A549 (cell line): ENCODE results near the gene GPR35. TPM values are rescaled to one million over a fixed set of nuclear protein-coding genes. Genes with fewer than 3 reads are reported as not detected.

Source experiments
- ATAC-seq, 2 experiments: fragments of 200-7000 bp in 1 of 2; fragments of >200 bp in 1 of 2; cut with Nextera tagmentation in 1 of 2; cut with Tn5 transposase in 1 of 2; 3 replicates each; pipeline versions ENCODE4 v1.8.0 to v1.9.1; 2018 to 2020; ENCODE audit warnings: mild to moderate bottlenecking in 1 of 2, moderate library complexity in 1 of 2
- CTCF ChIA-PET: fragments of 300-600 bp; sonication (Branson Sonifier 250); formaldehyde crosslinking; extraction: SDS; loops from one replicate; lab custom pipeline; 2021; ENCODE audit warnings: antibody characterized with exemption, inconsistent platforms; lab: Yijun Ruan, JAX
- POLR2A ChIA-PET: fragments of 350-600 bp; formaldehyde crosslinking; extraction: SDS; loops from one replicate; lab custom pipeline; 2021; ENCODE audit warnings: antibody characterized with exemption, inconsistent platforms; lab: Yijun Ruan, JAX
- DNase-seq, 2 experiments: peaks; one replicate each; pipeline versions ENCODE4 v3.0.0 to v3.0.0-alpha.2; 2011 to 2016; ENCODE audit warnings: low read depth in 1 of 2, low spot score in 1 of 2
- FAIRE-seq: peaks from 2 replicates; lab custom pipeline; 2011; peaks lifted over from hg19 to GRCh38; lab: Jason Lieb, UNC
- H3K27ac ChIP-seq, 2 experiments: fragments of >200 bp; sonication (Bioruptor Twin); formaldehyde crosslinking; 3 replicates each; pipeline ENCODE4 v1.5.1; 2016 to 2017
- H3K4me1 ChIP-seq: fragments of >200 bp; sonication (Bioruptor Twin); formaldehyde crosslinking; 3 replicates; pipeline ENCODE4 v1.6.1; 2016
- H3K4me2 ChIP-seq: fragments of >200 bp; sonication (Bioruptor Twin); formaldehyde crosslinking; 3 replicates; pipeline ENCODE4 v1.6.1; 2016
- H3K4me3 ChIP-seq: fragments of >200 bp; sonication (Bioruptor Twin); formaldehyde crosslinking; 3 replicates; pipeline ENCODE4 v1.5.1; 2016
- H3K9me3 ChIP-seq: fragments of >200 bp; sonication (Bioruptor Twin); formaldehyde crosslinking; 3 replicates; pipeline ENCODE4 v1.6.1; 2016
- EHMT2 ChIP-seq: fragments of 200-600 bp; sonication (generic); IDR thresholded peaks from 2 replicates; pipeline ENCODE4 v1.6.1; 2016; ENCODE audit warnings: antibody characterized with exemption, low read depth, mild to moderate bottlenecking, moderate library complexity
- EP300 ChIP-seq, 2 experiments: fragments of >200 bp; sonication (Bioruptor Twin); formaldehyde crosslinking; IDR thresholded peaks; 2 replicates in 1 of 2; 3 replicates in 1 of 2; pipeline ENCODE4 v1.6.1; 2016 to 2017
- ESRRA ChIP-seq: fragments of 150-350 bp; IDR thresholded peaks from 2 replicates; pipeline ENCODE4 v1.6.1; 2014; ENCODE audit warnings: mild to moderate bottlenecking, low read length, borderline replicate concordance
- FOSL2 ChIP-seq, 2 experiments: fragments of 450-650 bp in 1 of 2; fragments of >200 bp in 1 of 2; sonication (Bioruptor Twin) in 1 of 2; formaldehyde crosslinking; IDR thresholded peaks; 2 replicates each; pipeline versions ENCODE4 v1.5.0 to v1.6.1; 2016 to 2020; ENCODE audit warnings: mild to moderate bottlenecking in 1 of 2, moderate library complexity in 1 of 2
- FOXS1 ChIP-seq: fragments of 250-450 bp; sonication (Bioruptor Pico); IDR thresholded peaks from 2 replicates; pipeline ENCODE4 v1.5.0; 2020; ENCODE audit warnings: mild to moderate bottlenecking, moderate library complexity
- HOXB13 ChIP-seq: fragments of 250-450 bp; sonication (Bioruptor Pico); IDR thresholded peaks from 2 replicates; pipeline ENCODE4 v1.5.0; 2020; ENCODE audit warnings: low read depth, mild to moderate bottlenecking, moderate library complexity
- JUN ChIP-seq, 2 experiments: fragments of >200 bp; sonication (Bioruptor Twin); formaldehyde crosslinking; IDR thresholded peaks; 2 replicates in 1 of 2; 3 replicates in 1 of 2; pipeline ENCODE4 v1.6.1; 2016 to 2017
- JUNB ChIP-seq: fragments of >200 bp; sonication (Bioruptor Twin); formaldehyde crosslinking; IDR thresholded peaks from 2 replicates; pipeline ENCODE4 v1.6.1; 2016
- KDM1A ChIP-seq: fragments of 200-600 bp; sonication (generic); IDR thresholded peaks from 2 replicates; pipeline ENCODE4 v1.6.1; 2016; ENCODE audit warnings: low read depth, mild to moderate bottlenecking
- KDM5A ChIP-seq: fragments of 200-600 bp; sonication (generic); IDR thresholded peaks from 2 replicates; pipeline ENCODE4 v1.6.1; 2016; ENCODE audit warnings: antibody characterized with exemption, mild to moderate bottlenecking
- MAFK ChIP-seq: fragments of 450-650 bp; IDR thresholded peaks from 2 replicates; pipeline ENCODE4 v1.6.1; 2014; ENCODE audit not compliant: partially characterized antibody
- NFE2L2 ChIP-seq: fragments of 150-350 bp; conservative IDR thresholded peaks from 2 replicates; pipeline ENCODE4 v1.6.1; 2014; ENCODE audit warnings: low read length
- POLR2A ChIP-seq: IDR thresholded peaks from 2 replicates; pipeline ENCODE4 v1.6.1; 2012; ENCODE audit warnings: mild to moderate bottlenecking, low read length
- RAD21 ChIP-seq, 2 experiments: fragments of >200 bp in 1 of 2; sonication (Bioruptor Twin) in 1 of 2; formaldehyde crosslinking in 1 of 2; IDR thresholded peaks in 1 of 2; conservative IDR thresholded peaks in 1 of 2; 2 replicates in 1 of 2; 3 replicates in 1 of 2; pipeline ENCODE4 v1.6.1; 2012 to 2018; ENCODE audit warnings: inconsistent platforms in 1 of 2
- RCOR1 ChIP-seq: fragments of 150-350 bp; IDR thresholded peaks from 2 replicates; pipeline ENCODE4 v1.6.1; 2014; ENCODE audit warnings: antibody characterized with exemption, low read length, low read depth
- RNF2 ChIP-seq: fragments of 200-600 bp; sonication (generic); IDR thresholded peaks from 2 replicates; pipeline ENCODE4 v1.6.1; 2016; ENCODE audit warnings: low read depth, mild to moderate bottlenecking, antibody characterized with exemption, moderate library complexity, borderline replicate concordance
- TP53 ChIP-seq: fragments of 250-450 bp; sonication (Bioruptor Pico); IDR thresholded peaks from 2 replicates; pipeline ENCODE4 v1.5.0; 2021; ENCODE audit warnings: mild to moderate bottlenecking, moderate library complexity
- ZC3H11A ChIP-seq: fragments of 450-650 bp; IDR thresholded peaks from 2 replicates; pipeline ENCODE4 v1.6.1; 2014; ENCODE audit warnings: antibody characterized with exemption, mild to moderate bottlenecking
- ZFP36 ChIP-seq: fragments of 450-650 bp; IDR thresholded peaks from 2 replicates; pipeline ENCODE4 v1.6.1; 2014; ENCODE audit warnings: borderline replicate concordance; ENCODE audit not compliant: partially characterized antibody
- ZSCAN20 ChIP-seq: fragments of 250-450 bp; sonication (Bioruptor Pico); IDR thresholded peaks from 2 replicates; pipeline ENCODE4 v1.8.0; 2022; ENCODE audit warnings: mild to moderate bottlenecking, moderate library complexity
- WGBS: methylation state at CpG from one replicate; pipeline ENCODE4 v1.1.6; 2017; ENCODE audit errors: missing lambda C conversion rate; 5-methylcytosine and 5-hydroxymethylcytosine counted together
- polyA plus RNA-seq, 4 experiments: library from polyadenylated mRNA; depleted of rRNA in 3 of 4; stranded (reverse); fragments of >200 nt; fragmentation: RNase III in 1 of 4; extraction: RNeasy Plus Mini Kit Qiagen cat#74134 plus additional on column Dnase treatment in 1 of 4; gene quantifications; 2 replicates in 3 of 4; 3 replicates in 1 of 4; pipeline ENCODE4 v1.2.3, GENCODE V29; 2011 to 2017
- TF ChIP-seq, protein P1 (sequence below): fragments of 200-600 bp; sonication (generic); IDR thresholded peaks from 2 replicates; pipeline ENCODE4 v1.6.1; 2016; ENCODE audit warnings: antibody characterized with exemption, mild to moderate bottlenecking, moderate library complexity
- TF ChIP-seq, protein P2 (sequence below): fragments of >200 bp; sonication (Bioruptor Twin); formaldehyde crosslinking; IDR thresholded peaks from 3 replicates; pipeline ENCODE4 v1.5.1; 2016
- TF ChIP-seq, protein P3 (sequence below): IDR thresholded peaks from 2 replicates; pipeline ENCODE4 v1.6.1; 2012; ENCODE audit warnings: low read depth, borderline replicate concordance

Gene GPR35
- polyA plus RNA-seq, 2 of the 4 experiments (the other 2 are of a cell fraction), result 0.65 to 0.90 TPM

DNA sequence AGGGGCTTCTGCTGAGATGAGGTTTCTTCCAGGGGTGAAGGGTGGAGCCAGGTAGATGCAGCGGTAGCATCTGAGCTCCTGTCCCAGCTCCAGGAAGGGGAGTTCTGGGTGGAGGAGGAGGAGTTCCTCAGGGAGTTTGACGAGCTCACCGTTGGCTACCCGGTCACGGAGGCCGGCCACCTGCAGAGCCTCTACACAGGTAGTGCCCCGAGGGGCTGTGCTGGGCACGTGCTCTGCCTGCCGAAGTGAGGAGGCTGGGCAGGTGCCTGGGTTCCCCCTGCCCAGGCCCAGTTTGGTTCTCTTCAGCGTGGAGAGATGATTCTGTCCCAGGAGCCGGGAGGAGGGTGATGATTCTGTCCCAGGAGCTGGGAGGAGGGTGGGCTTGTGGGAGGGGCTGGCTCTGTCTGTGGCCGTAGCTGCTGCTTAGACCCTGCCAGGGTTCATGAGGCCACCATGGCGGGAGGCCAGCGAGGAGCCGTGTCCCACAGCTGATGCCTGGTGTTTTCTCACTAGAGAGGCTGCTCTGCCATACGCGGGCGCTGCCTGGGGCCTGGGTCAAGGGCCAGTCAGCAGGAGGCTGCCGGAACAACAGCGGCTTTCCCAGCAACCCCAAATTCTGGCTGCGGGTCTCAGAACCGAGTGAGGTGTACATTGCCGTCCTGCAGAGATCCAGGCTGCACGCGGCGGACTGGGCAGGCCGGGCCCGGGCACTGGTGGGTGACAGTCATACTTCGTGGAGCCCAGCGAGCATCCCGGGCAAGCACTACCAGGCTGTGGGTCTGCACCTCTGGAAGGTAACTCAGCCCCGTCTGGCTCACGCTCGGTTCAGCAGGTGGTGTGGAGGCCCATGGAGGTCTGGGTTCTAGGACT is 30.5 kb upstream of the GPR35 start (continued):
- TF ChIP-seq, protein P1, sequence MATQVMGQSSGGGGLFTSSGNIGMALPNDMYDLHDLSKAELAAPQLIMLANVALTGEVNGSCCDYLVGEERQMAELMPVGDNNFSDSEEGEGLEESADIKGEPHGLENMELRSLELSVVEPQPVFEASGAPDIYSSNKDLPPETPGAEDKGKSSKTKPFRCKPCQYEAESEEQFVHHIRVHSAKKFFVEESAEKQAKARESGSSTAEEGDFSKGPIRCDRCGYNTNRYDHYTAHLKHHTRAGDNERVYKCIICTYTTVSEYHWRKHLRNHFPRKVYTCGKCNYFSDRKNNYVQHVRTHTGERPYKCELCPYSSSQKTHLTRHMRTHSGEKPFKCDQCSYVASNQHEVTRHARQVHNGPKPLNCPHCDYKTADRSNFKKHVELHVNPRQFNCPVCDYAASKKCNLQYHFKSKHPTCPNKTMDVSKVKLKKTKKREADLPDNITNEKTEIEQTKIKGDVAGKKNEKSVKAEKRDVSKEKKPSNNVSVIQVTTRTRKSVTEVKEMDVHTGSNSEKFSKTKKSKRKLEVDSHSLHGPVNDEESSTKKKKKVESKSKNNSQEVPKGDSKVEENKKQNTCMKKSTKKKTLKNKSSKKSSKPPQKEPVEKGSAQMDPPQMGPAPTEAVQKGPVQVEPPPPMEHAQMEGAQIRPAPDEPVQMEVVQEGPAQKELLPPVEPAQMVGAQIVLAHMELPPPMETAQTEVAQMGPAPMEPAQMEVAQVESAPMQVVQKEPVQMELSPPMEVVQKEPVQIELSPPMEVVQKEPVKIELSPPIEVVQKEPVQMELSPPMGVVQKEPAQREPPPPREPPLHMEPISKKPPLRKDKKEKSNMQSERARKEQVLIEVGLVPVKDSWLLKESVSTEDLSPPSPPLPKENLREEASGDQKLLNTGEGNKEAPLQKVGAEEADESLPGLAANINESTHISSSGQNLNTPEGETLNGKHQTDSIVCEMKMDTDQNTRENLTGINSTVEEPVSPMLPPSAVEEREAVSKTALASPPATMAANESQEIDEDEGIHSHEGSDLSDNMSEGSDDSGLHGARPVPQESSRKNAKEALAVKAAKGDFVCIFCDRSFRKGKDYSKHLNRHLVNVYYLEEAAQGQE, result no peak
- TF ChIP-seq MAFK, result no peak
- TF ChIP-seq EHMT2, result no peak
- TF ChIP-seq ZSCAN20 (CRISPR knock-in tag), result no peak
- TF ChIP-seq, protein P2, sequence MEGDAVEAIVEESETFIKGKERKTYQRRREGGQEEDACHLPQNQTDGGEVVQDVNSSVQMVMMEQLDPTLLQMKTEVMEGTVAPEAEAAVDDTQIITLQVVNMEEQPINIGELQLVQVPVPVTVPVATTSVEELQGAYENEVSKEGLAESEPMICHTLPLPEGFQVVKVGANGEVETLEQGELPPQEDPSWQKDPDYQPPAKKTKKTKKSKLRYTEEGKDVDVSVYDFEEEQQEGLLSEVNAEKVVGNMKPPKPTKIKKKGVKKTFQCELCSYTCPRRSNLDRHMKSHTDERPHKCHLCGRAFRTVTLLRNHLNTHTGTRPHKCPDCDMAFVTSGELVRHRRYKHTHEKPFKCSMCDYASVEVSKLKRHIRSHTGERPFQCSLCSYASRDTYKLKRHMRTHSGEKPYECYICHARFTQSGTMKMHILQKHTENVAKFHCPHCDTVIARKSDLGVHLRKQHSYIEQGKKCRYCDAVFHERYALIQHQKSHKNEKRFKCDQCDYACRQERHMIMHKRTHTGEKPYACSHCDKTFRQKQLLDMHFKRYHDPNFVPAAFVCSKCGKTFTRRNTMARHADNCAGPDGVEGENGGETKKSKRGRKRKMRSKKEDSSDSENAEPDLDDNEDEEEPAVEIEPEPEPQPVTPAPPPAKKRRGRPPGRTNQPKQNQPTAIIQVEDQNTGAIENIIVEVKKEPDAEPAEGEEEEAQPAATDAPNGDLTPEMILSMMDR, result no peak
- no peak for TF ChIP-seq FOXS1 (CRISPR knock-in tag)
- TF ChIP-seq RNF2, result no peak
- TF ChIP-seq RAD21 (conservative IDR thresholded peaks at IDR 0.05 in 1 of 2, IDR thresholded peaks at IDR 0.05 in 1 of 2), result no peak
- TF ChIP-seq ZFP36, result no peak
- TF ChIP-seq ESRRA, result no peak
- TF ChIP-seq, all 56 proteins: peak for 0

DNA sequence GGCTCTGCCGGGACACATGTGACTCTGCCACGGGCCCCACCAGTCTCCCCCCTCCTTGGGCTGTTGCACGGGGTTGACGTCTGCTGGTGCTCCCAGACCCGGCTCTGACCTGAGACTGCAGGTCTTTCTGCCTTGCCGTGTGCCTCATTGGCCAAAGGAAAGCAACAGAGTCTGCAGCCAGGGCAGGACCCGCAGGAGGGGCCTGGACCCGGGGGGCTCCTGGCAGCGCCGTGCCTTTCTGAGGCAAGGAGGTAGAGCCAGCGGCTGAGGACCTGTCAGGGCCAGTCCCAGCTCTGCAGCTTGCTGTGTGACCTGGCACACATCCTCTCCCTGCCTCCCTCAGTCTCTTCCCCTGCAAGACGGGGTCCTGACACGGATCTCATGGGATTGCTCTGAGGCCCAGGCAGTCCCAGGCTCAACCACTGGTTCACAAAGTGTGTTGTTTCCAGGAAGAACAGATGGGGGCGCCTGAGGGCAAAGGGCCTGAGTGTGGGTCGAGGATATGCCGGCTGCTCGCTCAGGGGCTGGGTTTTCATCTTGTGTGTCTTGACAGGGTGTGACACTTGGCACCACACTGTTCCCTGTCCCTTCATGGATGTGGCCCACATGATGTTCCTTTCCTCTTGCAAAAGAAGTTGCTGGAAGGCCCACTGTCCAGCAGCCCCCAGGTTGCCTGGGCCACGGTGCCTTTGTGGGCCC is 29.8 kb upstream of the GPR35 start:
- H3K4me3 ChIP-seq, result no peak overlapping the region
- POLR2A ChIA-PET, result no interaction called here
- no peak for FAIRE-seq
- CTCF ChIA-PET, result interaction anchor here (1.4 kb wide), 1 partner anchor 10 kb away, joined by 4 read pairs; the partner anchor contains the start of gene CAPN10
- no peaks in the 10 kb centered on the region for H3K9me3 ChIP-seq
- 69% methylated on average over 11 of the region's 18 CpGs for WGBS
- no peaks in the 10 kb centered on the region for H3K4me1 ChIP-seq
- no peak for TF ChIP-seq NFE2L2
- peak in 1 of 2 experiments; percentile 17; a peak in 1 of 5 replicates for TF ChIP-seq RAD21 (conservative IDR thresholded peaks at IDR 0.05 in 1 of 2, IDR thresholded peaks at IDR 0.05 in 1 of 2)
- TF ChIP-seq HOXB13, result no peak
- no peak for TF ChIP-seq RCOR1
- no peak for TF ChIP-seq TP53 (CRISPR knock-in tag)
- TF ChIP-seq, all 56 proteins: peak for 1
- DNase-seq (peak; percentile 30 to 50), ATAC-seq (peak; percentile 43 to 88; a peak in 4 of 6 replicates)
- H3K4me2 ChIP-seq, result no peak overlapping the region
- H3K27ac ChIP-seq, result no peak overlapping the region

DNA sequence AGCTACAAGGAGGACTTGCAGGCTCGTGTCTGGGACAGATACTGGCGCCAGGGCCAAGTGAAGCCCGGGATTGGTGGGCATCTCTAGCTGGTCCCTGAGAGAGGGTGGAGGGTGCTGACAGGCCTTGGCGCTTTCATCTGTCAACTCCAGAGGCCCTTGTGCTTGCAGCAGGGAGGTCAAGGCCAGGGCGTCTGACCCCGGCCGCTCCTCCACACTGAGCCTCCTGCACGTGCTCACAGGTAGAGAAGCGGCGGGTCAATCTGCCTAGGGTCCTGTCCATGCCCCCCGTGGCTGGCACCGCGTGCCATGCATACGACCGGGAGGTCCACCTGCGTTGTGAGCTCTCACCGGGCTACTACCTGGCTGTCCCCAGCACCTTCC is 29.2 kb upstream of the GPR35 start:
- Histone ChIP-seq H3K4me2 (no peak overlapping the region), H3K27ac (no peak overlapping the region), H3K9me3 (no peaks in the 10 kb centered on the region), H3K4me3 (no peak overlapping the region), H3K4me1 (no peaks in the 10 kb centered on the region)
- ATAC-seq, result no peak
- FAIRE-seq, result no peak
- ChIA-PET CTCF (interaction anchor here (1.4 kb wide), 1 partner anchor 10 kb away, joined by 4 read pairs; the partner anchor contains the start of gene CAPN10), POLR2A (no interaction called here)
- 98% methylated on average over 7 of the region's 17 CpGs for WGBS
- no peak for TF ChIP-seq FOSL2 (IDR thresholded peaks at IDR 0.05)
- no peak for TF ChIP-seq FOSL2 (CRISPR knock-in tag; IDR thresholded peaks at IDR 0.05)
- TF ChIP-seq JUNB, result no peak
- no peak for TF ChIP-seq JUN (IDR thresholded peaks at IDR 0.05)
- TF ChIP-seq ZFP36, result no peak
- no peak for TF ChIP-seq KDM1A
- TF ChIP-seq NFE2L2, result no peak
- no peak for TF ChIP-seq EP300 (IDR thresholded peaks at IDR 0.05)
- TF ChIP-seq, protein P3, sequence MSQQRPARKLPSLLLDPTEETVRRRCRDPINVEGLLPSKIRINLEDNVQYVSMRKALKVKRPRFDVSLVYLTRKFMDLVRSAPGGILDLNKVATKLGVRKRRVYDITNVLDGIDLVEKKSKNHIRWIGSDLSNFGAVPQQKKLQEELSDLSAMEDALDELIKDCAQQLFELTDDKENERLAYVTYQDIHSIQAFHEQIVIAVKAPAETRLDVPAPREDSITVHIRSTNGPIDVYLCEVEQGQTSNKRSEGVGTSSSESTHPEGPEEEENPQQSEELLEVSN, result no peak
- TF ChIP-seq POLR2A, result no peak
- no peak for TF ChIP-seq ZC3H11A
- no peak for TF ChIP-seq KDM5A
- no peak for TF ChIP-seq RAD21 (conservative IDR thresholded peaks at IDR 0.05 in 1 of 2, IDR thresholded peaks at IDR 0.05 in 1 of 2)
- no peak for DNase-seq
